Tibial artery (tissue), 4 donors: Measurements from ENCODE around the gene HAVCR2.
"Not testable (repeated sequence)": the region's sequence is repeated elsewhere in the genome, so short reads cannot be mapped to it uniquely, and the experiment has no call there.

ENCODE experiments used
- DNase-seq, 2 donors: peaks; one replicate each; pipeline ENCODE4 v3.0.0-alpha.2; 2019
- H3K27ac ChIP-seq, 2 donors: fragments of 200-600 bp; sonication (generic) in 1 of 2; 1 replicate in 1 of 2; 2 replicates in 1 of 2; pipeline ENCODE4 v1.5.1; 2018 to 2019; ENCODE audit warnings: mild to moderate bottlenecking in 1 of 2
- H3K27me3 ChIP-seq, 2 donors: fragments of 200-600 bp; sonication (generic) in 1 of 2; one replicate each; pipeline versions ENCODE4 v1.5.1 to v1.6.0; 2016 to 2019
- H3K36me3 ChIP-seq, 3 donors: fragments of 200-600 bp; sonication (generic) in 2 of 3; one replicate each; pipeline ENCODE4 v1.5.1; 2016 to 2019; ENCODE audit warnings: mild to moderate bottlenecking in 2 of 3
- H3K4me1 ChIP-seq, 4 donors: fragments of 200-600 bp; sonication (generic) in 2 of 4; 1 replicate in 3 of 4; 2 replicates in 1 of 4; pipeline ENCODE4 v1.5.1; 2016 to 2019
- H3K4me3 ChIP-seq, 2 donors: fragments of 200-600 bp; sonication (generic) in 1 of 2; 1 replicate in 1 of 2; 2 replicates in 1 of 2; pipeline ENCODE4 v1.5.1; 2018 to 2019; ENCODE audit warnings: mild to moderate bottlenecking in 2 of 2
- H3K9me3 ChIP-seq, 3 donors: fragments of 200-600 bp; sonication (generic) in 1 of 3; one replicate each; pipeline ENCODE4 v1.5.1; 2016 to 2019
- intact Hi-C: fragments of 100-400 bp; cut with DNase I; formaldehyde crosslinking; loops from one replicate; pipeline ENCODE4 v1.15.0; 2023; ENCODE audit warnings: low total_unique reads
- TF ChIP-seq, protein P1 (sequence below), 2 experiments: fragments of 200-600 bp in 1 of 2; fragments of 450-650 bp in 1 of 2; IDR thresholded peaks; one replicate each; pipeline ENCODE4 v1.5.1; 2017 to 2019; ENCODE audit warnings: antibody characterized with exemption in 2 of 2, mild to moderate bottlenecking in 1 of 2, moderate library complexity in 1 of 2

Gene HAVCR2

DNA sequence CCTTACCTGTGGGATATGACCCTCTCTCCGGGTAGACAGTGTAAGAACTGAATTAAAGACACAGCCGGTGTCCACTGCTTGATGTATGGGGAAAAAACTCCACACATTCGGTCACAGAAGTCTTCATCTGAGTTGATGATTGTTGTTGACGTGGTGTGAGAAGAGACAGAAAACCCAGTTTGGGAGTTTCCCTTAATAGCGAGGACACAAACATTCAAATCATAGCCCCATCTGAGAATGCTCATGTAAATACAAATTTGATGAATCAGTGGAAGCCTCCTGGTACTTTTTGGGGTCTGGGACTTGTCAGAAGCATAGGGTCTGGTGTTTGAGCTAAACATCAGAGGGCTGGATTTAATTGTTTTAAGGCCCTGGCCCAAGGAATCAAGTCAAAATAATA lies 60.9 kb downstream of the HAVCR2 start:
- Histone ChIP-seq H3K4me1 (no peaks in the 10 kb centered on the region), H3K4me3 (no peak overlapping the region), H3K27ac (no peak overlapping the region), H3K9me3 (no peaks in the 10 kb centered on the region), H3K36me3 (no peaks in the 10 kb centered on the region), H3K27me3 (no peaks in the 10 kb centered on the region)
- TF ChIP-seq, protein P1, sequence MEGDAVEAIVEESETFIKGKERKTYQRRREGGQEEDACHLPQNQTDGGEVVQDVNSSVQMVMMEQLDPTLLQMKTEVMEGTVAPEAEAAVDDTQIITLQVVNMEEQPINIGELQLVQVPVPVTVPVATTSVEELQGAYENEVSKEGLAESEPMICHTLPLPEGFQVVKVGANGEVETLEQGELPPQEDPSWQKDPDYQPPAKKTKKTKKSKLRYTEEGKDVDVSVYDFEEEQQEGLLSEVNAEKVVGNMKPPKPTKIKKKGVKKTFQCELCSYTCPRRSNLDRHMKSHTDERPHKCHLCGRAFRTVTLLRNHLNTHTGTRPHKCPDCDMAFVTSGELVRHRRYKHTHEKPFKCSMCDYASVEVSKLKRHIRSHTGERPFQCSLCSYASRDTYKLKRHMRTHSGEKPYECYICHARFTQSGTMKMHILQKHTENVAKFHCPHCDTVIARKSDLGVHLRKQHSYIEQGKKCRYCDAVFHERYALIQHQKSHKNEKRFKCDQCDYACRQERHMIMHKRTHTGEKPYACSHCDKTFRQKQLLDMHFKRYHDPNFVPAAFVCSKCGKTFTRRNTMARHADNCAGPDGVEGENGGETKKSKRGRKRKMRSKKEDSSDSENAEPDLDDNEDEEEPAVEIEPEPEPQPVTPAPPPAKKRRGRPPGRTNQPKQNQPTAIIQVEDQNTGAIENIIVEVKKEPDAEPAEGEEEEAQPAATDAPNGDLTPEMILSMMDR (IDR thresholded peaks at IDR 0.05): no peak
- intact Hi-C loops: no loop called here
- no peak for DNase-seq

DNA sequence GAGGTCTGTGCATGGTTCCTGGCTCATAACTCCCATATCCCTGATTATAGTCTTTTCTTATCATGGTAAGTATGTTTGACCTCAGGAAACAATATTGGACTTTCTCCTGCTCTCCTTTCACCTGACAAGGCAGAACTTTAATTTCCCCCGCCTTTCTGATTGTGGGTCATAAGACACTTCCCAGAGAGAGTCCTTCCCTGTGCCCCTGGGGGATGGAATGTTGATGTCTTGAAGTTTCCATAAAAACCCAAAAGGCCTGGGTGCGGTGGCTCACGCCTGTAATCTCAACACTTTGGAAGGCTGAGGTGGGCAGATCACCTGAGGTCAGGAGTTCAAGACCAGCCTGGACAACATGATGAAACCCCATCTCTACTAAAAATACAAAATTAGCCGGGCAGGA lies 61.8 kb downstream of the HAVCR2 start:
- DNase-seq, H3K27ac ChIP-seq, H3K9me3 ChIP-seq, H3K27me3 ChIP-seq, H3K4me3 ChIP-seq, H3K4me1 ChIP-seq, H3K36me3 ChIP-seq, intact Hi-C loops: not testable (repeated sequence)

DNA sequence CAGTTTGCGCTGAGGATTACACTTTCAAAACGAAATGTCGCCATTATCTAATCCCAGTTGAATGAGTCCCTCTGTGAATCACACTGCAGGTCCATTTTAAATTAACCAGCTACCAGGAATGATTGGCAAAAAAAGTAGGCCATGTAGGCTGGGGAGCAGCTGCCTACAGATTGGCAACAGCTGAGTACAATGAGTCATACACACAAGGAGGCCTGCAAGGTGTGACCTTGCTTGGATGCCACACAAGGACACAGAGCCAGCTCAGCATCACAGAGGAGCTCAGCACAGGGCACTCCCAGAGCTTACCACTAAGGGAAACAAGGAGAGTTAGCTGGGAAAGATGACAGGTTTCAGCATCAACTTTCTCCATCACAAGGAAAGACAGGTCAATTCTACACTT lies 62.8 kb downstream of the HAVCR2 start:
- Histone ChIP-seq H3K4me3 (no peak overlapping the region), H3K27ac (no peak overlapping the region), H3K4me1 (no peaks in the 10 kb centered on the region), H3K36me3 (no peaks in the 10 kb centered on the region), H3K9me3 (no peaks in the 10 kb centered on the region), H3K27me3 (no peaks in the 10 kb centered on the region)
- TF ChIP-seq, protein P1 (IDR thresholded peaks at IDR 0.05): no peak
- intact Hi-C loops: no loop called here
- DNase-seq: no peak

DNA sequence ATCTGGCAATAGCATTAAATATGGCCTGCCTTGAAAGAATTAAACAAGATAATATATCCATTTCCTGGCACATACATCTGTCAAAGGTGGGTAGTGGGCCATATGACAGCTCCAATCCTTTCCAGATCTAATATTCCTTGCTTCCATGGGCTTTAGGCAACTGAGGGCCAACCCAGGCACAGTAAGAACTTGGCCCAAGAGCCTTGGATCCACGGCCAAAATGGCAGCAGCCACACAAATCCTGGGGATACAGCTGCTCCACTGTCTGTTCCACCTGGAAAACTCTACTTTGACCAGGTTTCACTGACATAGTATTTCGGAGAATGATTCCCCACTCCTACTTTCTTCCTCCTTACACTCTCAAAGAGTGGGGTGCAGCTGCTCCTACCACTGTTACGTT lies 63.2 kb downstream of the HAVCR2 start:
- Histone ChIP-seq H3K4me1 (no peaks in the 10 kb centered on the region), H3K27me3 (no peaks in the 10 kb centered on the region), H3K27ac (no peak overlapping the region), H3K36me3 (no peaks in the 10 kb centered on the region), H3K4me3 (no peak overlapping the region), H3K9me3 (no peaks in the 10 kb centered on the region)
- no peak for DNase-seq
- intact Hi-C loops: no loop called here
- TF ChIP-seq, protein P1 (IDR thresholded peaks at IDR 0.05): no peak

DNA sequence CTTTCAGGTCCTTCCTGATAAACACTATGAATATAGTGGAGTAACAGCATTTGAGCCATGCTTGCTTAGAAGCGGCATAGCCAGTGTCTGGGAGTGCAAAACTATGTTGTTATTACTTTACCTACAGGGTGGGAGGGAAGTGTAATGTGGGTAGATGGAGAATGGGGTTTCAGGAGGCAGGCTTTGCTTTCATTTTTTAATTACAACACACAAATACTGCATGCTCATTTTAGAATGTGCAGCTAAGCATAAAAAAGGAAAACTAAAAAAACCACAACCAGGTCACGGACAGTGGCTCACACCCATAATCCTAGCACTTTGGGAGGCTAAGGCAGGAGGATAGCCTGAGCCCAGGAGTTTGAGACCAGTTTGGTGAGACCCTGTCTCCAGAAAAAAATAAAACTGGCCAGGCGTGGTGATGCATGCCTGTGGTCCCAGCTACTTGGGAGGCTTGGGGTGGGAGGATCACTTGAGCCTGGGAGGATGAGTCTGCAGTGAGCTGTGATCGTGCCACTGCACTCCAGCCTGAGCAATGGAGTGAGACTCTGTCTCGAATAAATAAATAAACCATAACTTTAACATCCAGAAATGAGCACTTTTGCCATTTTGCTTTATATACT lies 70.2 kb downstream of the HAVCR2 start:
- TF ChIP-seq, protein P1 (IDR thresholded peaks at IDR 0.05): no peak
- H3K36me3 ChIP-seq: no peaks in the 10 kb centered on the region
- intact Hi-C loops: no loop called here
- H3K27me3 ChIP-seq: no peaks in the 10 kb centered on the region
- no peaks in the 10 kb centered on the region for H3K4me1 ChIP-seq
- H3K4me3 ChIP-seq: no peak overlapping the region
- no peaks in the 10 kb centered on the region for H3K9me3 ChIP-seq
- no peak for DNase-seq
- no peak overlapping the region for H3K27ac ChIP-seq
